Stimulated activated CD4-positive, alpha-beta T cell treated with anti-CD3 and anti-CD28 coated beads, Interleukin-4, amount 100 ng/mL, for 1 hour (primary cell): ENCODE results near the gene DNAJC5G.

Experiments used
- DNase-seq: peaks from one replicate; pipeline ENCODE4 v3.0.0-alpha.2; 2020

DNAJC5G gene

GRCh38 chr2:27275211-27276150, at the start of gene DNAJC5G:
DNAJC5G (plus strand) TSS chr2:27275433; CDS start chr2:27276729, 1,296 bp downstream.
- DNase-seq, result no peak

GRCh38 chr2:27225526-27225925, 49.7 kb upstream of the DNAJC5G start:
- no peak for DNase-seq

- no peak for DNase-seq
Measured at GRCh38 chr2:27227501-27227900, 47.7 kb upstream of the DNAJC5G start.

GRCh38 chr2:27231921-27232320, 43.3 kb upstream of the DNAJC5G start:
- DNase-seq, result no peak

GRCh38 chr2:27233341-27233740, 41.9 kb upstream of the DNAJC5G start:
- no peak for DNase-seq

- no peak for DNase-seq
Measured at GRCh38 chr2:27236136-27236535, 39.1 kb upstream of the DNAJC5G start.

GRCh38 chr2:27236626-27237025, 38.6 kb upstream of the DNAJC5G start:
- DNase-seq, result no peak

- no peak for DNase-seq
Measured at GRCh38 chr2:27237341-27237945, 37.8 kb upstream of the DNAJC5G start.

- DNase-seq, result no peak
Measured at GRCh38 chr2:27238976-27239375, 36.3 kb upstream of the DNAJC5G start.

GRCh38 chr2:27240406-27240805, 34.8 kb upstream of the DNAJC5G start:
- DNase-seq, result no peak

GRCh38 chr2:27241761-27242613, 33.2 kb upstream of the DNAJC5G start:
- DNase-seq, result no peak

- DNase-seq, result no peak
Measured at GRCh38 chr2:27242614-27242951, 32.6 kb upstream of the DNAJC5G start.

GRCh38 chr2:27243391-27244130, 31.7 kb upstream of the DNAJC5G start:
- DNase-seq, result no peak

GRCh38 chr2:27245116-27245515, 30.1 kb upstream of the DNAJC5G start:
- DNase-seq, result no peak

GRCh38 chr2:27245626-27246025, 29.6 kb upstream of the DNAJC5G start:
- DNase-seq, result no peak

GRCh38 chr2:27247893-27248292, 27.3 kb upstream of the DNAJC5G start:
- no peak for DNase-seq

- DNase-seq, result no peak
Measured at GRCh38 chr2:27249159-27249890, 25.9 kb upstream of the DNAJC5G start.

GRCh38 chr2:27249891-27250651, 25.2 kb upstream of the DNAJC5G start:
- DNase-seq, result peak; percentile 57

- no peak for DNase-seq
Measured at GRCh38 chr2:27250652-27251379, 24.4 kb upstream of the DNAJC5G start.

GRCh38 chr2:27251766-27252165, 23.5 kb upstream of the DNAJC5G start:
- no peak for DNase-seq
